ENCODE measurements around the gene MYCBP2. TPM values are rescaled to one million over a fixed set of nuclear protein-coding genes. Genes with fewer than 3 reads are reported as not detected.

The MYCBP2 gene
- total RNA-seq, 1 experiment from 2014 or later, result 57.8 TPM

GRCh38 chr13:77184455-77184854 is 142.4 kb downstream of the MYCBP2 start:
- H3K4me1 ChIP-seq (ENCODE audit: insufficient read depth, low read length, poor library complexity, severe bottlenecking), result no peaks in the 10 kb centered on the region
- TF ChIP-seq EZH2 (IDR thresholded peaks at IDR 0.05; ENCODE audit: borderline replicate concordance, low read depth, low read length, poor library complexity, severe bottlenecking), result no peak
- no peak for TF ChIP-seq CTCF (conservative IDR thresholded peaks at IDR 0.05; ENCODE audit: low read depth, low read length)
- no peaks in the 10 kb centered on the region for H3K27me3 ChIP-seq (replicated peaks; ENCODE audit: insufficient read depth, low read depth, low read length, poor library complexity)
- peaks cover 29% of the 10 kb centered on the region for H3K36me3 ChIP-seq (ENCODE audit: insufficient read depth, low read length, poor library complexity, severe bottlenecking)
- CTCF ChIA-PET, result no interaction called here
- POLR2A ChIA-PET (ENCODE audit: low non-redundant PET), result no interaction called here
- BruUV-seq (replicated peaks), result no TSS peak
- DNase-seq (ENCODE audit: low spot score), result no peak
- H3K4me3 ChIP-seq (ENCODE audit: low read depth, low read length, poor library complexity, severe bottlenecking), result no peak overlapping the region
- no peak overlapping the region for H3K27ac ChIP-seq (ENCODE audit: low read depth, low read length, poor library complexity, severe bottlenecking)
- H3K9me3 ChIP-seq (ENCODE audit: low read depth, low read length, poor library complexity, severe bottlenecking), result no peaks in the 10 kb centered on the region
- intact Hi-C loops (cut with micrococcal nuclease; ENCODE audit: unreplicated experiment), result no loop called here

- H3K27ac ChIP-seq (ENCODE audit: low read depth, low read length, poor library complexity, severe bottlenecking), result no peak overlapping the region
- intact Hi-C loops (cut with micrococcal nuclease; ENCODE audit: unreplicated experiment), result no loop called here
- H3K27me3 ChIP-seq (replicated peaks; ENCODE audit: insufficient read depth, low read depth, low read length, poor library complexity), result no peaks in the 10 kb centered on the region
- DNase-seq (ENCODE audit: low spot score), result no peak
- ChIA-PET CTCF (no interaction called here), POLR2A (ENCODE audit: low non-redundant PET) (no interaction called here)
- no peaks in the 10 kb centered on the region for H3K9me3 ChIP-seq (ENCODE audit: low read depth, low read length, poor library complexity, severe bottlenecking)
- H3K4me3 ChIP-seq (ENCODE audit: low read depth, low read length, poor library complexity, severe bottlenecking), result no peak overlapping the region
- H3K4me1 ChIP-seq (ENCODE audit: insufficient read depth, low read length, poor library complexity, severe bottlenecking), result no peaks in the 10 kb centered on the region
- H3K36me3 ChIP-seq (ENCODE audit: insufficient read depth, low read length, poor library complexity, severe bottlenecking), result peaks cover 27% of the 10 kb centered on the region
- TF ChIP-seq CTCF (conservative IDR thresholded peaks at IDR 0.05; ENCODE audit: low read depth, low read length), result no peak
- TF ChIP-seq EZH2 (IDR thresholded peaks at IDR 0.05; ENCODE audit: borderline replicate concordance, low read depth, low read length, poor library complexity, severe bottlenecking), result no peak
- no TSS peak for BruUV-seq (replicated peaks)
These were observed 146.9 kb downstream of the MYCBP2 start for GRCh38 chr13:77180011-77180410.

GRCh38 chr13:77177646-77178045 is 149.2 kb downstream of the MYCBP2 start:
- Histone ChIP-seq H3K27me3 (replicated peaks; ENCODE audit: insufficient read depth, low read depth, low read length, poor library complexity) (no peaks in the 10 kb centered on the region), H3K36me3 (ENCODE audit: insufficient read depth, low read length, poor library complexity, severe bottlenecking) (peaks cover 23% of the 10 kb centered on the region), H3K27ac (ENCODE audit: low read depth, low read length, poor library complexity, severe bottlenecking) (no peak overlapping the region), H3K9me3 (ENCODE audit: low read depth, low read length, poor library complexity, severe bottlenecking) (no peaks in the 10 kb centered on the region), H3K4me3 (ENCODE audit: low read depth, low read length, poor library complexity, severe bottlenecking) (no peak overlapping the region), H3K4me1 (ENCODE audit: insufficient read depth, low read length, poor library complexity, severe bottlenecking) (no peaks in the 10 kb centered on the region)
- intact Hi-C loops (cut with micrococcal nuclease; ENCODE audit: unreplicated experiment), result no loop called here
- POLR2A ChIA-PET (ENCODE audit: low non-redundant PET), result no interaction called here
- TF ChIP-seq EZH2 (IDR thresholded peaks at IDR 0.05; ENCODE audit: borderline replicate concordance, low read depth, low read length, poor library complexity, severe bottlenecking) (no peak), CTCF (conservative IDR thresholded peaks at IDR 0.05; ENCODE audit: low read depth, low read length) (no peak)
- no TSS peak for BruUV-seq (replicated peaks)
- CTCF ChIA-PET, result no interaction called here
- no peak for DNase-seq (ENCODE audit: low spot score)
